Neural cell (in vitro differentiated cells): ENCODE data around the gene EHMT1. TPM values are rescaled to one million over a fixed set of nuclear protein-coding genes. Genes with fewer than 3 reads are reported as not detected.

Experiments used
- H2AFZ ChIP-seq: fragments of 200-600, 300-800 bp; sonication (generic), shearing (Covaris generic); 2 replicates; pipeline ENCODE4 v1.6.0; 2014; ENCODE audit warnings: low read depth, mild to moderate bottlenecking, antibody characterized with exemption, low read length, moderate library complexity
- H3F3A ChIP-seq: fragments of 200-600 bp; shearing (Covaris generic); 2 replicates; pipeline ENCODE4 v1.6.1; 2016; ENCODE audit warnings: mild to moderate bottlenecking, moderate library complexity, mixed read lengths, antibody characterized with exemption, low read length; ENCODE audit not compliant: insufficient read depth, poor library complexity, severe bottlenecking
- H3K27ac ChIP-seq: fragments of 200-600, 300-800 bp; sonication (generic), shearing (Covaris generic); 2 replicates; pipeline ENCODE4 v1.5.1; 2014; ENCODE audit warnings: mild to moderate bottlenecking, low read length, moderate library complexity
- H3K27me3 ChIP-seq: fragments of 300-800, 200-600 bp; sonication (generic), shearing (Covaris generic); 2 replicates; pipeline ENCODE4 v1.6.0; 2014; ENCODE audit warnings: mild to moderate bottlenecking, low read depth, low read length, moderate library complexity; ENCODE audit not compliant: insufficient read depth
- H3K36me3 ChIP-seq: fragments of 300-800, 200-600 bp; sonication (generic), shearing (Covaris generic); 2 replicates; pipeline ENCODE4 v1.5.1; 2014; ENCODE audit warnings: mild to moderate bottlenecking, antibody characterized with exemption, low read length, moderate library complexity; ENCODE audit not compliant: insufficient read depth
- H3K4me2 ChIP-seq: fragments of 300-800, 200-600 bp; sonication (generic), shearing (Covaris generic); 2 replicates; pipeline ENCODE4 v1.6.0; 2014; ENCODE audit warnings: mild to moderate bottlenecking, low read length
- H3K4me3 ChIP-seq: fragments of 300-800, 200-600 bp; sonication (generic), shearing (Covaris generic); 2 replicates; pipeline ENCODE4 v1.5.1; 2014; ENCODE audit warnings: mild to moderate bottlenecking, low read length, moderate library complexity
- H3K79me2 ChIP-seq: fragments of 200-600 bp; shearing (Covaris generic); replicated peaks from 2 replicates; pipeline ENCODE4 v1.6.0; 2014; ENCODE audit warnings: mild to moderate bottlenecking, low read length, moderate library complexity; ENCODE audit not compliant: insufficient read depth
- H3K9ac ChIP-seq: fragments of 300-800, 200-600 bp; sonication (generic), shearing (Covaris generic); 2 replicates; pipeline ENCODE4 v1.6.1; 2016; ENCODE audit warnings: mild to moderate bottlenecking, low read length, mixed read lengths
- H3K9me2 ChIP-seq: fragments of 200-600 bp; shearing (Covaris generic); 2 replicates; pipeline ENCODE4 v1.6.1; 2016; ENCODE audit warnings: mild to moderate bottlenecking, low read length, mixed read lengths; ENCODE audit not compliant: insufficient read depth
- H3K9me3 ChIP-seq: fragments of 200-600, 300-800 bp; sonication (generic), shearing (Covaris generic); 2 replicates; pipeline ENCODE4 v1.6.1; 2016; ENCODE audit warnings: mild to moderate bottlenecking, mixed run types, low read length, moderate library complexity, mixed read lengths
- H4K20me1 ChIP-seq: fragments of 200-600 bp; shearing (Covaris generic); 2 replicates; pipeline ENCODE4 v1.6.1; 2016; ENCODE audit warnings: mild to moderate bottlenecking, mixed run types; ENCODE audit not compliant: insufficient read depth
- EP300 ChIP-seq: fragments of 450-650 bp; conservative IDR thresholded peaks from 2 replicates; pipeline ENCODE4 v1.6.1; 2014; ENCODE audit warnings: antibody characterized with exemption, mild to moderate bottlenecking, moderate library complexity; ENCODE audit not compliant: poor library complexity, severe bottlenecking
- EZH2 ChIP-seq: fragments of 200-600, 300-800 bp; shearing (Covaris generic), sonication (generic); IDR thresholded peaks from 2 replicates; pipeline ENCODE4 v1.6.1; 2014; ENCODE audit warnings: antibody characterized with exemption, low read length, borderline replicate concordance, mild to moderate bottlenecking; ENCODE audit not compliant: insufficient read depth, poor library complexity, severe bottlenecking
- MXI1 ChIP-seq: fragments of 450-650 bp; conservative IDR thresholded peaks from 2 replicates; pipeline ENCODE4 v1.6.1; 2014; ENCODE audit warnings: antibody characterized with exemption, mild to moderate bottlenecking; ENCODE audit not compliant: poor library complexity, severe bottlenecking
- POLR2AphosphoS5 ChIP-seq: IDR thresholded peaks from 2 replicates; pipeline ENCODE4 v1.6.1; 2012
- RAD21 ChIP-seq: fragments of 450-650 bp; conservative IDR thresholded peaks from 2 replicates; pipeline ENCODE4 v1.6.1; 2014; ENCODE audit warnings: antibody characterized with exemption, mild to moderate bottlenecking, moderate library complexity
- SMC3 ChIP-seq: fragments of 450-650 bp; conservative IDR thresholded peaks from 2 replicates; pipeline ENCODE4 v1.6.1; 2014; ENCODE audit warnings: antibody characterized with exemption, mild to moderate bottlenecking, moderate library complexity; ENCODE audit not compliant: poor library complexity
- TAF1 ChIP-seq: IDR thresholded peaks from 2 replicates; pipeline ENCODE4 v1.6.1; 2012; ENCODE audit warnings: low read depth
- polyA plus RNA-seq: library from polyadenylated mRNA; depleted of rRNA; stranded (reverse); fragments of >200 nt; gene quantifications from 2 replicates; pipeline ENCODE4 v1.2.3, GENCODE V29; 2014
- TF ChIP-seq, protein P1 (sequence below): fragments of 450-650 bp; IDR thresholded peaks from 2 replicates; pipeline ENCODE4 v1.5.1; 2014; ENCODE audit warnings: antibody characterized with exemption, mild to moderate bottlenecking, moderate library complexity; ENCODE audit not compliant: poor library complexity, severe bottlenecking
- TF ChIP-seq, protein P2 (sequence below): IDR thresholded peaks from 2 replicates; pipeline ENCODE4 v1.6.1; 2012; ENCODE audit warnings: borderline replicate concordance

EHMT1 gene
- polyA plus RNA-seq, 1 donor from 2014 or later = 53.0 TPM

DNA sequence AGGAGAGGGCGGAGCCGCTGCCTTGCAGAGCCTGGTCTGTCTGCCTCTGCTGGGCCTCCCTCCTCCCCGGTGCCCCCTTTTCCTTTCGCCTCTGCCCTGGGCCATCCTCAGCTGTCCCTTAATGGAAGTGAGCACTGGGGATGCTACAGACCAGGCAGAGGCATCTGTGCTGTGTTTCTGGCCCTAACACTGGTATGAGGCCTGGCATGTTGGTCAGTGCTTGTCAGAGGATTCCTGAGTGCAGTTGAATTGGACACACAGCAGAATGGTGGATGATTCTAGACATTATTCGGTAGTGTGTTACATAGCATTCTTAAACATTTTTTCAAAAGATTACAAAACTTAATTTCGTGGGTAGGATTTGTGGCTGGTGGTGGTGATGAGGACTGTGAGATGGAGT is 88.6 kb downstream of the EHMT1 start:
- H3K27ac ChIP-seq = no peak overlapping the region
- TF ChIP-seq TAF1 (no peak), EZH2 (no peak), POLR2AphosphoS5 (no peak), MXI1 (no peak), EP300 (no peak), SMC3 (no peak), RAD21 (no peak)
- TF ChIP-seq, protein P1, sequence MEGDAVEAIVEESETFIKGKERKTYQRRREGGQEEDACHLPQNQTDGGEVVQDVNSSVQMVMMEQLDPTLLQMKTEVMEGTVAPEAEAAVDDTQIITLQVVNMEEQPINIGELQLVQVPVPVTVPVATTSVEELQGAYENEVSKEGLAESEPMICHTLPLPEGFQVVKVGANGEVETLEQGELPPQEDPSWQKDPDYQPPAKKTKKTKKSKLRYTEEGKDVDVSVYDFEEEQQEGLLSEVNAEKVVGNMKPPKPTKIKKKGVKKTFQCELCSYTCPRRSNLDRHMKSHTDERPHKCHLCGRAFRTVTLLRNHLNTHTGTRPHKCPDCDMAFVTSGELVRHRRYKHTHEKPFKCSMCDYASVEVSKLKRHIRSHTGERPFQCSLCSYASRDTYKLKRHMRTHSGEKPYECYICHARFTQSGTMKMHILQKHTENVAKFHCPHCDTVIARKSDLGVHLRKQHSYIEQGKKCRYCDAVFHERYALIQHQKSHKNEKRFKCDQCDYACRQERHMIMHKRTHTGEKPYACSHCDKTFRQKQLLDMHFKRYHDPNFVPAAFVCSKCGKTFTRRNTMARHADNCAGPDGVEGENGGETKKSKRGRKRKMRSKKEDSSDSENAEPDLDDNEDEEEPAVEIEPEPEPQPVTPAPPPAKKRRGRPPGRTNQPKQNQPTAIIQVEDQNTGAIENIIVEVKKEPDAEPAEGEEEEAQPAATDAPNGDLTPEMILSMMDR = no peak
- TF ChIP-seq, protein P2, sequence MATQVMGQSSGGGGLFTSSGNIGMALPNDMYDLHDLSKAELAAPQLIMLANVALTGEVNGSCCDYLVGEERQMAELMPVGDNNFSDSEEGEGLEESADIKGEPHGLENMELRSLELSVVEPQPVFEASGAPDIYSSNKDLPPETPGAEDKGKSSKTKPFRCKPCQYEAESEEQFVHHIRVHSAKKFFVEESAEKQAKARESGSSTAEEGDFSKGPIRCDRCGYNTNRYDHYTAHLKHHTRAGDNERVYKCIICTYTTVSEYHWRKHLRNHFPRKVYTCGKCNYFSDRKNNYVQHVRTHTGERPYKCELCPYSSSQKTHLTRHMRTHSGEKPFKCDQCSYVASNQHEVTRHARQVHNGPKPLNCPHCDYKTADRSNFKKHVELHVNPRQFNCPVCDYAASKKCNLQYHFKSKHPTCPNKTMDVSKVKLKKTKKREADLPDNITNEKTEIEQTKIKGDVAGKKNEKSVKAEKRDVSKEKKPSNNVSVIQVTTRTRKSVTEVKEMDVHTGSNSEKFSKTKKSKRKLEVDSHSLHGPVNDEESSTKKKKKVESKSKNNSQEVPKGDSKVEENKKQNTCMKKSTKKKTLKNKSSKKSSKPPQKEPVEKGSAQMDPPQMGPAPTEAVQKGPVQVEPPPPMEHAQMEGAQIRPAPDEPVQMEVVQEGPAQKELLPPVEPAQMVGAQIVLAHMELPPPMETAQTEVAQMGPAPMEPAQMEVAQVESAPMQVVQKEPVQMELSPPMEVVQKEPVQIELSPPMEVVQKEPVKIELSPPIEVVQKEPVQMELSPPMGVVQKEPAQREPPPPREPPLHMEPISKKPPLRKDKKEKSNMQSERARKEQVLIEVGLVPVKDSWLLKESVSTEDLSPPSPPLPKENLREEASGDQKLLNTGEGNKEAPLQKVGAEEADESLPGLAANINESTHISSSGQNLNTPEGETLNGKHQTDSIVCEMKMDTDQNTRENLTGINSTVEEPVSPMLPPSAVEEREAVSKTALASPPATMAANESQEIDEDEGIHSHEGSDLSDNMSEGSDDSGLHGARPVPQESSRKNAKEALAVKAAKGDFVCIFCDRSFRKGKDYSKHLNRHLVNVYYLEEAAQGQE = no peak
- peaks cover 48% of the 10 kb centered on the region for H3K79me2 ChIP-seq
- no peak overlapping the region for H3K9ac ChIP-seq
- peaks cover 8% of the 10 kb centered on the region for H3K9me3 ChIP-seq
- no peaks in the 10 kb centered on the region for H3F3A ChIP-seq
- H3K9me2 ChIP-seq = no peaks in the 10 kb centered on the region
- H3K4me2 ChIP-seq = no peak overlapping the region
- no peaks in the 10 kb centered on the region for H3K36me3 ChIP-seq
- H3K27me3 ChIP-seq = no peaks in the 10 kb centered on the region
- H2AFZ ChIP-seq = no peak overlapping the region
- no peak overlapping the region for H3K4me3 ChIP-seq
- no peaks in the 10 kb centered on the region for H4K20me1 ChIP-seq

DNA sequence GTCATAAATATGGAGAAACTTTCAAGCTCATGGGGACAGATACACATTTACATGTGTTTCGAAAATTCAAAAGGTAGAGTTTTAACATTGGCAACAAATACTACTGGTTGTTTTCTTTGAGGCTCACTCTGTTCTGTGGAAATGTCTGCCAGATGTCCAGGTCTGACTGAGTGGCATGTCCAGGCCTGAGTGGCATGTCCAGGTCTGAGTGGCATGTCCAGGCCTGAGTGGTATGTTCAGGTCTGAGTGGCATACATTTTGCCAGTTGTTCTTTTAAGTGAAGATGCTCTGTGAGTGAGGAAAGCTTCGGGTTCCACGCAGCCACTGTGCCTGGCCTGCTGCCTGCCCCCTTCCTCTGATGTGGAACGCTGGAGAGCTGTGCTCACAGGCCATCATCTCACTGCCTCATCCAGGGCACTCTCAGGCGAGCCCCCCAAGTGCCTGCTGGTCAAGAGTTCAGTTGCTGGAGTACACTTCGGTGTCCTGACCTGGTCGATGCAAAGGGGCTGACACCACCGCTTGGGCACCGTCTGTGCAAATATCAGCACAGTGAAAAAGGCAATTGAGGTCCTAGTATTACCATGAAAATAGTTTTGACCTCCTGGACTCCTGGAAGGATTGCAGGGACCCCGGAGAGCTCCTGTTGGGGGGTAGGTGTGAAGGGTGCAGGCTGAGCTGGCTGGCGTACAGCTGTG is 89.9 kb downstream of the EHMT1 start:
- Histone ChIP-seq H3K9ac (no peak overlapping the region), H3K4me3 (no peak overlapping the region), H4K20me1 (no peaks in the 10 kb centered on the region), H3F3A (no peaks in the 10 kb centered on the region), H3K36me3 (no peaks in the 10 kb centered on the region), H3K4me2 (no peak overlapping the region), H3K79me2 (peaks cover 43% of the 10 kb centered on the region), H3K27me3 (no peaks in the 10 kb centered on the region), H2AFZ (no peak overlapping the region), H3K27ac (no peak overlapping the region), H3K9me2 (no peaks in the 10 kb centered on the region), H3K9me3 (no peaks in the 10 kb centered on the region)
- TF ChIP-seq RAD21 (no peak), EP300 (no peak), TAF1 (no peak), MXI1 (no peak), EZH2 (no peak), SMC3 (no peak), POLR2AphosphoS5 (no peak)
- TF ChIP-seq, protein P2 = no peak
- TF ChIP-seq, protein P1 = no peak
